Esophagus squamous epithelium (tissue), 4 donors: Measurements from ENCODE around the gene DOK4.

Experiments used
- CTCF ChIP-seq, 6 experiments: fragments of 450-650 bp in 4 of 6; fragments of 200-600 bp in 2 of 6; sonication (generic) in 2 of 6; IDR thresholded peaks; one replicate each; pipeline ENCODE4 v1.5.1; 2016 to 2019; ENCODE audit warnings: antibody characterized with exemption in 6 of 6, mild to moderate bottlenecking in 4 of 6, moderate library complexity in 4 of 6
- POLR2A ChIP-seq, 4 donors: fragments of 450-650 bp; IDR thresholded peaks; one replicate each; pipeline ENCODE4 v1.6.1; 2017; ENCODE audit warnings: antibody characterized with exemption in 4 of 4, mild to moderate bottlenecking in 4 of 4, moderate library complexity in 3 of 4

GRCh38 chr16:57430955-57431354 is 55.3 kb downstream of the DOK4 start:
- no peak for TF ChIP-seq POLR2A (IDR thresholded peaks at IDR 0.05)
- no peak for TF ChIP-seq CTCF (IDR thresholded peaks at IDR 0.05)
